Dedifferentiated amniotic fluid mesenchymal stem cell (primary cell): ENCODE data around the gene NLRC5.
"Not testable (repeated sequence)": the region's sequence is repeated elsewhere in the genome, so short reads cannot be mapped to it uniquely, and the experiment has no call there.

Experiments
- DNase-seq: peaks from one replicate; pipeline ENCODE4 v3.0.0-alpha.2; 2016; ENCODE audit errors: extremely low spot score

NLRC5 gene

GRCh38 chr16:57098188-57098841 lies 109.0 kb downstream of the NLRC5 start:
- DNase-seq: no peak

- not testable (repeated sequence) for DNase-seq
These were observed 110.6 kb downstream of the NLRC5 start for GRCh38 chr16:57099965-57100364.

GRCh38 chr16:57100445-57100844 lies 111.1 kb downstream of the NLRC5 start:
- DNase-seq: no peak

GRCh38 chr16:57102888-57103851 lies 113.8 kb downstream of the NLRC5 start:
- DNase-seq: no peak

- DNase-seq: no peak
These were observed 115.3 kb downstream of the NLRC5 start for GRCh38 chr16:57104706-57105105.

GRCh38 chr16:57105184-57105583 lies 115.8 kb downstream of the NLRC5 start:
- DNase-seq: no peak

- no peak for DNase-seq
These were observed 117.4 kb downstream of the NLRC5 start for GRCh38 chr16:57106767-57107166.

- DNase-seq: no peak
These were observed 118.1 kb downstream of the NLRC5 start for GRCh38 chr16:57107321-57107922.

- no peak for DNase-seq
These were observed 119.1 kb downstream of the NLRC5 start for GRCh38 chr16:57108432-57108831.

- not testable (repeated sequence) for DNase-seq
These were observed 120.1 kb downstream of the NLRC5 start for GRCh38 chr16:57109259-57110105.

GRCh38 chr16:57110937-57111336 lies 121.6 kb downstream of the NLRC5 start:
- no peak for DNase-seq

- no peak for DNase-seq
These were observed 122.1 kb downstream of the NLRC5 start for GRCh38 chr16:57111420-57111819.

- DNase-seq: no peak
These were observed 123.2 kb downstream of the NLRC5 start for GRCh38 chr16:57112403-57113041.

- no peak for DNase-seq
These were observed 123.7 kb downstream of the NLRC5 start for GRCh38 chr16:57113042-57113453.

- no peak for DNase-seq
These were observed 124.3 kb downstream of the NLRC5 start for GRCh38 chr16:57113664-57114063.

GRCh38 chr16:57115168-57115513 lies 125.8 kb downstream of the NLRC5 start:
- DNase-seq: no peak

GRCh38 chr16:57115514-57116182 lies 126.3 kb downstream of the NLRC5 start:
- DNase-seq: no peak

- DNase-seq: no peak
These were observed 129.2 kb downstream of the NLRC5 start for GRCh38 chr16:57118461-57119084.

- DNase-seq: no peak
These were observed 134.0 kb downstream of the NLRC5 start for GRCh38 chr16:57123216-57123973.
